Measurements from ENCODE around the gene PLIN1.

The PLIN1 gene

DNA sequence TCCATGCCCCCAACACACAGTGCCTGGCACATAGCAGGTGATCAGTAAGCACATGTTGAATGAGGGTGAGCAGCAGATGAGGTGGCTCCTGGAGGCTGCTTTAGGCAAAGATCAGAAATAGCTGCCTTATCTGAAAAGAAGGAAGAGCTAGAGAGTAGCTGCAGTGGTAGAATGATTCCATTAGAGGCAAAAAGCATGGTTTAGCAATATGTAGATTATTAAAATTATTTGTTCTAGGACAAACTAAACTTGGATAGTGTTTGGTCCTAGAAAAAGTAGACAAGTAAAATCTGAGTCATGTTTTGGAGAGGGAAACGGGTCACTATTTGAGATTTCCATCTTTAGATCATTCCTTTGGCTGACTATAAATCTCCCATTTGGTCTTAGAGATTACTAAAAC lies 56.0 kb downstream of the PLIN1 start:
- no peak for DNase-seq

- DNase-seq: no peak
Observed at GRCh38 chr15:89621547-89621946, 57.6 kb downstream of the PLIN1 start.

DNA sequence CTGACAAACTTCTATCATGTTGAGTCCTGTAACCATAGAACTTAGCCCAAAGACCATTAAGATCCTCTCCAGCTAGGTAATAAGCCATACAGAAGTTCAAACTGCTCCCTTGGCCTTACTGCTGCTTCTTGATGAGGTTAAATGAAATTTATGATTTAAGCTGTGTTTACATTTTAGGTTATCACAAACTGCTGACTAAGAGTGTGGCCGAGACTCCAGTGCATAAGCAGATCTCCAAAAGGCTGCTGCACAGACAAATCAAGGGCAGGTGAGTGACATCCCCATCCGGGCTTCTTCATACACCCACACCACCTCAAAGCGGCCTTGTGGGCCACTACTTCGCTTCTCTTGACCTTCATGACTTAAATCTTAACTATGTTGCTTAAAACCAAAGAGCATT lies 62.9 kb downstream of the PLIN1 start:
- DNase-seq: no peak

- no peak for DNase-seq
Observed at GRCh38 chr15:89615135-89615534, 64.0 kb downstream of the PLIN1 start.
